NAMALWA (cell line): ENCODE measurements around the gene ITGB1.
A peak's percentile ranks its signal among the peaks of the same experiment; 100 is the strongest.
"Not testable (repeated sequence)": the region's sequence is repeated elsewhere in the genome, so short reads cannot be mapped to it uniquely, and the experiment has no call there.

ENCODE experiments used
- DNase-seq: peaks from one replicate; pipeline ENCODE4 v3.0.0-alpha.2; 2015; ENCODE audit warnings: low spot score

ITGB1 gene

DNA sequence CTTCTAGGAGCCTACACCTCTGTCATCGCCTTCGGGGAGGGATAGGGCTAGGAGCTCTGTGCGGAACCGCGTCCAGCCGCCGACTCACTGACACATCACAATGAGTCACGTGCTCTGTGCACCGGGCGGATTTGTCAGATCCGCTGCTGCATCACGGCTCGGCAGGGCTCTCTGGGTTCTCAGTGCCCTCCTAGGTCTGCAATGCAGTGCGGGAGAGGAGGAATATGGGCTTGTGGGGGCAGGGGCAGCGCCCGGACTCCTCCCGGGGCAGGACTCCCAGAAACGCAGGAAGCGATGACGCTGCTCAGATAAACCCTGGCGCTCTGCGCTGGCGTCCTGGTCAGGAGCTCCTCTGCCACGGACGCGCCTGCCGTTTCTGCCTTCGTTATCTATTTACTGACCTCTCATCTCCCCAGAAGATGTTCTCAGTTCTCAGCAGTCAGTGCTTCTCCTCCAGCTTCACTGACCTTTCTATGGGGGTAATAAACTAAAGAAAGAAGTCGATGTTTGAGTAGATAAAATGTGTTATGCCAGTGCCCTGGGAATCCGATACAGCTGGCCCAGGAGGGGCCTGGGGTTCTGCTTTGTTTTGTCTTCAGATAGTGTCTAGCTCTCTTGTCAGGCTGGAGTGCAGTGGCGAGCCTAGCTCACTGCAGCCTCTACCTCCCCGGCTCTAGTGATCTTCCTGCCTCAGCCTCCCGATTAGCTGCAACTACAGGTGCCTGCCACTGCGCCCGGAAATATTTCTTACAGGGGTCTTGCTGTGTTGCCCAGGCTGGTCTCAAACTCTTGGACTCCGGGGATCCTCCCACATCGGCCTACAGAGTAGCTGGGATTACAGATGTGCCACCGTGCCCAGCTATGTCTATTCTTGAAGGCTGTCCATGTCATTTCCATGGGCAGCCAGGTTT is 22.8 kb upstream of the ITGB1 start:
- DNase-seq = peak; percentile 68

DNA sequence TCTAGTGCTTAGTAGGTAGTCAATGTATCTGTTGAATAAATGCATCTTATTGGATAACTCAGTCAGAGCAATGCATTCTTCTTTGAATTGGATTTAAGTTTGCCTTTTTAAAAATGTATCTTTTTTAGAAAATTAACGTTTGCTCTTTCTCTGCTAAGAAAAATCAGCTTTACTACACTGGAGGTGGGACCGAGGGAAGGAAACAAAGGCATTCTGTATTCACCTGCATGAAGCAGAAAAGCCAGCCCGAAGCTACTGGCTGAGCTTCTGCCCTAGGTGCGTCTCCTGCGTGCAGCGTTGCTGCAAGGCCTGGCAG is 22.2 kb upstream of the ITGB1 start:
- DNase-seq = no peak

DNA sequence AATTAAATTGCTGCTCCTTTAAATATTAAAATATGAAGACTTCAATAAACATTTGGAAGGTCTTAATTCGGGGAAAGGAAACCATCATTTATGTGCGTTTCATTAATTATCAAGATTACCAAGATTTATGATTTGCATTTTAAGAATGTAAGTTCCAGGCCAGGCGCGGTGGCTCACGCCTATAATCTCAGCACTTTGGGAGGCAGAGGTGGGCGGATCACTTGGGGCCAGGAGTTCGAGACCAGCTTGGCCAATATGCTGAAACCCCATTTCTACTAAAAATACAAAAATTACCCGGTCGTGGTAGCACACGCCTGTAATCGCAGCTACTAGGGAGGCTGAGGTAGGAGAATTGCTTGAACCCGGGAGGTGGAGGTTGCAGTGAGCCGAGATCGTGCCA is 21.7 kb upstream of the ITGB1 start:
- not testable (repeated sequence) for DNase-seq

DNA sequence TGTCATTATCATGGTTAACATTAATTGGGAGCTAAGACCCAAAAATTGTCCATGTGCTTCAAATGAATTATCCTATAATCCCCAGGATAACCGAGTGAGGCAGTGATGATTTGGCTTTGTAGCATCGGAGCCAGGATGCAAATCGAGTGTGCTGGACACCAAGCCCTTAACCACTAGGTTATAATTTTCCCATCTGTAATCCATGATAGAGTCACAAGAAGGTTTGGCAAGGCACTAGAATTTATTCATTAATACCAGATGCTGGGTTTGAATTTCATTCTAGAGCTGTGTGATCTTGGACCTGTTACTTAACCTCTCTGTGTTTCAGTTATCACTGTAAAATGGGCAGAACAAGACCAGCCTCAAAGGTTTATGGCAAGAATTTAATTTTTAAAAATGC is 21.0 kb upstream of the ITGB1 start:
- no peak for DNase-seq

DNA sequence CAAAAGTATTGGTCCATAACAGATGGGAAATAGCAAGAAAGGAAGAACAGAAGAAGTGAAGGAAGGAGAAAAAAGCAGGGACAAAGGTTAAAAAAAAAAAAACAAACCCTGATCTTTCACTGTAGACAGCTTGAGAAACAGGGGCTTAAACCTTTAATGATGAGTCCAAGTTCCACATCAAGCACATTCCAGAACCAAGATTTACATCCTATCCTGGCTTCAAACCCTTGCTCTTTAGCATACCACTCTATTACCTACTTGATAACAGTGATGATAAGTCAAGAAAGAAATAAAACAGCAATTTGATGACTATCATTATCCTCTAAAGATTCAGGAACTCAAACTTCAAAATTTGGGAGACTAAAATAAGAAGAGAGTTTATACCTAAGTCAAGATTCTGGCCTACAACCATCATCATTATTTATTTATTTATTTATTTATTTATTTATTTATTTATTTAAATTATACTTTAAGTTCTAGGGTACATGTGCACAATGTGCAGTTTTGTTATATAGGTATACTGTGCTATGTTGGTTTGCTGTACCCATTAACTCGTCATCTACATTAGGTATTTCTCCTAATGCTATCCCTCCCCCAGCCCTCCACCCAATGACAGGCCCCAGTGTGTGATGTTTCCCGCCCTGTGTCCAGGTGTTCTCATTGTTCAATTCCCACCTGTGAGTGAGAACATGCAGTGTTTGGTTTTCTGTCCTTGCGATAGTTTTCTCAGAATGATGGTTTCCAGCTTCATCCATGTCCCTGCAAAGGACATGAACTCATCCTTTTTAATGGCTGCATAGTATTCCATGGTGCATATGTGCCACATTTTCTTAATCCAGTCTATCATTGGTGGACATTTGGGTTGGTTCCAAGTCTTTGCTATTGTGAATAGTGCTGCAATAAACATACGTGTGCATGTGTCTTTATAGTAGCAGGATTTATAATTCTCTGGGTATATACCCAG is 20.1 kb upstream of the ITGB1 start:
- DNase-seq = not testable (repeated sequence)

DNA sequence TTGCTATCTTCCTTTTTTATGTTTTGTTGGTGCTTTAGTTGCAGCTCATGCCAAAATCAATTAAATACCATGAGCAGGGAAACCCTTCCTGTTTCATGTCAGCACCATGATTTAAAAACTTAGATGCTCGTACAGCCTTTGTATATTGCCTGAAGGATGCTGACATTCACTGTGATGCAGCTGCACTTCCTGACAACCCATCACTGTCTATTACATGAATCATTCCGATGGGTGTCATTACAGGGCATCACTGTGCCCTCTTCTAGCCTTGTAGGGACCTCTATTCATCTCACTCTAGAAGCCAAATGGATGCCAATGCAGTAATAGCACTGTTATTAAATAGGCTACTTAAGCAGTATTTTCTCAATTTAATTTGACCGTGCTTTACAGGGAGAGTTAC is 18.3 kb upstream of the ITGB1 start:
- DNase-seq = no peak

DNA sequence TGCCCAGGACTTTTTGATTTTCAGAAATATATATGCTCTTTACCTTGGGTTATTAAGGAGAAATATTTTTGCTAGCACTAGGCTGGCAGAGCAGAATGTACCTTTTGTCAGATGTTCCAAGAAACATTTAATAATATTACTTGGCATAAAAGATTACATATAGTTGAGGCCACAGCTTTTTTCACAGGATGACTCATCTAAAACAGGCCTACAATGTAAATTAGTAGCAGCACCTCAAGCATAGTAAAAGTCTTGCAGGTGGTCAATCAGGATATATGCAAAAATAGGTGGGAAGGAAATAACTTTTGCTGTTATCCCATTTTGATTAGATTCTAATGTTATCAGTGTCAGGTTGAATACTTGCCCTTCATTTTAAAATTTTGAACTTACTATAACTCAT is 14.9 kb upstream of the ITGB1 start:
- peak; percentile 13 for DNase-seq

DNA sequence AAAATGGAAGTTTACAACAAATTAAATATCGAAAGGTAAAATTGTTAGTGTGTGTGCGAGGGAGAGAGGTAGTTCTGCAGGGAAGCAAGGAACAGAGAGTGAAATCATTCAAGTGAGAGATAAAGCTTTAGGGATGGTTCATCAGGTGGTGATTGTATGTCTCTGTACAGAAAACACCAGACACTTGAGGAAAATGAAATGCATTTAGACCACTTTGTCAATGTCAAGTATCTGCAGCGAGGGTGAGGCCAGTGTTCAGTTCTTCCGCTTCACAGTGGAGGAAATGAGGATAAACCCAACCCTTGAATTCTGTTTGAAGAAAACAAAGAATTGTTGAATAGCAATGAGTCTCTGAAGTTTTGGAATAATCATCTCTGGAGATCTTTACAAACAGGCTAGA is 14.4 kb upstream of the ITGB1 start:
- DNase-seq = peak; percentile 47

DNA sequence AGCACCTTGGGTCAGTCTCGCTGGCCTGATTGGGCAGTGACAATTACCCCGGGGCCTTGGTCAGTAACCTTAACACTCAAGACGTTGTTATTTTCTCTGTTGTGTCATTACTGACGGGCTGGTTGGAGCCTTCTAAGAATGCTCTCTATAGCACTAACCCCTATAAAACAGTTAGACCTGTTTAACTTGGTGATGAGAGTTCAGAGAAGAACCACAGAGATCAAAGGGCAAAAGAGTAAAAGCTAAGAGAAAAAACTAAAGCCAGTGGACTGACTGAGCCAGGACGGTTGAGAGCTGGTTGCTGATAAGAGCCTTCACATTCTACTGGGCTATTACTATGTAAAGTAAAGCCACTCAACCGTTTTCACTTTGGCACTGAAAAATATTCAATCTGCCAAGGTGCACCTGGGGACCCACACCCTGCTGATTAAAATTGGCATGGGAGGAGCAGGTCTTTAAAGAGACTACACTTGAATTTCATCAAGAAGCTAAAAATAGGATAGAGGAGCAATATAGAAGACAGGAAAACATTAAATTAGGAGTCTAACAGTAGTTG is 13.6 kb upstream of the ITGB1 start:
- peak; percentile 58 for DNase-seq

DNA sequence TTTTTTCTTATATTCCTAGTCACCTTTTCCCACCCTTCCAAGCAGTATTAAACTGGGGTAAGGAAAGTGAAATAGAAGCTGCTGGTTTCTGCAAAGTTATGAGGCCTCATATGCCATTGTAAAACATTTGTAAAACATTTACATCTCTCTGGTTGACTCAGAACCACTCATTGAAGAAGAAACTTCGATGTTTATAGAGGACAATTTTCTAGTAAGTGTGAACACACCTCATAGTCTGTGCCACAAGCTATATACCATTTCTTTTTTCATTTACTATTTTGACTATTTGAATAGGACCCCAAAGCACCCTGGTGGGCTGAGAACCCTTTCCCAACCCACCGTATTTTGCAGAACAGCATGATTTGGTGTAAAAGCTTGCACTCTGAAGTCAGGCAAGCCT is 12.9 kb upstream of the ITGB1 start:
- no peak for DNase-seq

DNA sequence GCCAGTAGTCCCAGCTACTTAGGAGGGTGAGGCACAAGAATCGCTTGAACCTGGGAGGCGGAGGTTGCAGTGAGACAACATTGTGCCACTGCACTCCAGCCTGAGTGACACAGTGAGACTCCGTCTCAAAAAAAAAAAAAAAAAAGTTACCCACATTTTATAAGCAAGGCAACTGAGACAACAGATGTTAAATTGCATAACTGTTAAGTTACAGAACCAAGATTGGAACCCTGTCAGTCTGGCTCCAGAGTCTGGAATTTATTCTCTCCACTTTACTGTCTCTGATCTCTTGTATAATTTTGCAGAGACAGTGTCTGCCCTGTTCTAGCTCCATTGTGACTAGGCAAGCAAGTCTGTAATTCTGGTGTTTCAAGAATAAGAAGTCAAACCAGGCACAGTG is 6.2 kb upstream of the ITGB1 start:
- no peak for DNase-seq

DNA sequence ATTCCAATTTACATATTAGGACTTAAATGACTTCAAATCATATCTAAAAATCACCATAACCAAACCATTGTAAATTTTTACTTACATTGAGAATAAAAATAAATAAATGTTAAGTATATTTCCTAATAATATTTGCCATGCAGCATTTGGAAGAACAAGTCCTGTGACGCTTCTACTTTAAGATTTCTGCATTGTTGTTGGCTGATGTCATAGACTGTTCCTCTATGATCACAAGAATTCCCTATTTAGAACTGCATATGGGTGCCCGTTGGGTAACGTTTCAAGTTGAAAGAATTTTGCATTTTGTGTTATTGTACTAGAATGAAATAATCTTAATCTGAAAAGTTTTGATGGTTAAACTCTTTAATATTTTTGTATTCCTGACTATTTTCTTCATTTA is 5.1 kb upstream of the ITGB1 start:
- DNase-seq = no peak

DNA sequence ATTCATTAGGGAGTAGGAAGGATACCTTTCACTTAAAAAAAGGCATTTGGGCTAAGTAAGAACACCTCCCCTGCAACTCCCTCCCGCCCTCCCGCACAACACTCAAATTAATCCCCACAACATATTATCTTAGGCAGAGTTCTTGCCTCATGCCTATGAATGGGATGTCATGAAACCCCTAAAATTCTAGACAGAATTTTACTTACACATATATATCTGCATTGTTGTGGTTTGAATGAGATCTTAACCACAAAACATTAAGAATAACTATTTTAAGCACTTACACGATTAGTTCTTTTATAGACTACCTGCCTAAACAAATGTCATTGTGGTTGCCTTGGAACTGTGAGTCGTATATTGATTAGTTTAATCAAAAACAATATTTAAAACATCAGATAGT is 4.5 kb upstream of the ITGB1 start:
- no peak for DNase-seq

DNA sequence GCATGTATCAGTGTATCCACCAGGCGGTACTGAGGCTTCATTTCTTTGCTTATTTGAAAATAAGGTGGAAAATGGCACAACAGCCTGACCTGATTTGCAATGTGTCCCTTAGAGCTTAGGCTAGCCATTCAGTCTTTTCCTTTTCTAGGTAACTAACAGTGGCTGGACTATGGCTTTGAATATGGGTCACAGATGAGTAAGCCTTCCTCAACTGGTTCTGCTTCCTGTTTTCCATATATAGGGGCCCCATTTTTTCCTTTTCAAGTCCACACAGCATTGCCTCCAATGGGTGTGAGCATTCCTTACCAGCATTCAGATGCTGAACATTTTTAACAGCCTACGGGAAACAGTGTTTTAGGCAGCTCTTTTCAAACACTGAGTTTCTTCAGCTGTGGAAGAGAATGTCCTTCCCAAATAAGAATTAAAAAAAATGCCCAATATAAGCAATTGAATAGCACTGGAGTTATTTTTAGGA is 3.9 kb upstream of the ITGB1 start:
- peak; percentile 44 for DNase-seq

DNA sequence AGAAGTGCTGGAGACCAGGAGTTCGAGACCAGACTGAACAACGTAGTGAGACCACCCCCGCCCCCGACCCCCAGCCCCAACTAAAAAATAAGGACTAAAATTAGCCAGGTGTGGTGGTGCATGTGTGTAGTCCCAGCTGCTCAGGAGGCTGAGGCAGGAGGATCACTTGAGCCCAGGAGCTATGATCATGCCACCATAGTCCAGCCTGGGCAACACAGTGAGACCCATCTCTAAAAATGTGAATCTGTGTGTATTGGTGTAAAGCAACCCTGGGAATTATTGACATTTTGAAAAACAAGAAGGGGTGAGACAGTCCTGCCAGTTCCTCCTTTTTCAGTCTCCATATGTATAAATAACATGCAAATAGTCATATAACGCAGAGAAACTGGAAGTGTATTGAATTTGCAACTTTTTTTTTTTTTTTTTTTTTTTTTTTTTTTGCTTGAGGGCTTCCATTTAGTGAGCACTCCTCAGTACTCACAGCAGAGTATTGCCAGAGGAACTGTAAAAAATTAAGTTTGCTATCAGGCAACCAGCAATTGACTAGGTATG is 3.4 kb upstream of the ITGB1 start:
- DNase-seq = no peak

DNA sequence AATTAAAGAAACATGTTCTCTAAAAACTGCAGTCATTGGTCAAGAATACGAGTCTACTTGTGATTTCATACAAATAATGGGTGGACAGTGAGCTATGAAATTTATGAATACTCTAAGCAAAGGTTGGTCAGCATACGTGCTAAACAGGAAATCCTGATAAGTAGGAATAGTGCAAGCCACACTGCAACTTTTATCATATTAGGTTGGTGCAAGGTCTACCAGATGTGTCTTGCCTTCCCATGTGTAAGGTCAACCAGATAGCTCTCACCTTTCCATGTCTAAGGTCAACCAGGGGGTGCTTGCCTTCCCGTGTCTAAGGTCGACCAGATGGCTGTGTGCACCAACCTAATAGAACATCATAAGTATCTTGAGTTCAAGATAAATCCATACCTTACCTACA is 2.0 kb upstream of the ITGB1 start:
- peak; percentile 21 for DNase-seq

DNA sequence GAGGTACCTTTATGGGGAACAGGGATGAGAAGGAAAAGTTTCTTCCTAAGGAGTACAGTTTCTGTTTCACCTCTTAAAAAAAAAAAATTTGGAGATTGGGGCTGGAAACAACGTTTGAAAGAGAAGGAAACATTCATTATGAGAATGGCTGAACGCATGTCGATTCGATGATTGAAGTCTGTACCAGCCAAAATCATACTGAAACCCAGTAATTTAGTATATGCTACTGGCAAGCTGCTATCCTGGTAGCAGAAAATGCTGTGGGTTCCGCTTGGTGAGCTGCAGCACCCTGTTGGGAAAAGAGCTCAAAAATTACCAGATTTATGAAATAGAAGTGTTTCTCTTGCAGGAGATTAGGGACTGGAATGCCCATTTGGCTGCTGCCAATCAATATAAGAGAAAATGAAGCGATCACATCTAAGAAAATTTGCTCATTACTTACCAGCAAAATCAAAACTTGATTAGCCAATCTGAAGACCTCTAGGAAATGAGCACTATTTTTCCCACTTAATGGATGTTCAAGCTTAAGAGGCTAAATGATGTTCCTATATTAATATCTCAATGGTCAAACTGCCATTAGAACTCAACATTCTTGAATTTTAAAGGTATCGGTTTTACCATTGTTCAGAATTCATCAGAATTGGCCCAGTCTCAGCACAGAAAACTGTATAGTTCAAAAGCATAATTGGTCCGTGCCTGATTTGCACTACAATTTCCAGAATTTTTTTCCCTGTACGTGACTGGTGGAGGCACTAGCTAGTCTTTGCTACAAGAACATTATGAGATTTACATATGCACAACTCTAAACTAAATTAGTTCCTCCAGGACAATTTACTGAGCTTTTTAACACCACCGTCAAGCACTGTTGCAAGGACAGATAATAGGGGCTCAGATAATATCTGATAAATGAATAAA is 1.2 kb upstream of the ITGB1 start:
- peak; percentile 17 for DNase-seq

DNA sequence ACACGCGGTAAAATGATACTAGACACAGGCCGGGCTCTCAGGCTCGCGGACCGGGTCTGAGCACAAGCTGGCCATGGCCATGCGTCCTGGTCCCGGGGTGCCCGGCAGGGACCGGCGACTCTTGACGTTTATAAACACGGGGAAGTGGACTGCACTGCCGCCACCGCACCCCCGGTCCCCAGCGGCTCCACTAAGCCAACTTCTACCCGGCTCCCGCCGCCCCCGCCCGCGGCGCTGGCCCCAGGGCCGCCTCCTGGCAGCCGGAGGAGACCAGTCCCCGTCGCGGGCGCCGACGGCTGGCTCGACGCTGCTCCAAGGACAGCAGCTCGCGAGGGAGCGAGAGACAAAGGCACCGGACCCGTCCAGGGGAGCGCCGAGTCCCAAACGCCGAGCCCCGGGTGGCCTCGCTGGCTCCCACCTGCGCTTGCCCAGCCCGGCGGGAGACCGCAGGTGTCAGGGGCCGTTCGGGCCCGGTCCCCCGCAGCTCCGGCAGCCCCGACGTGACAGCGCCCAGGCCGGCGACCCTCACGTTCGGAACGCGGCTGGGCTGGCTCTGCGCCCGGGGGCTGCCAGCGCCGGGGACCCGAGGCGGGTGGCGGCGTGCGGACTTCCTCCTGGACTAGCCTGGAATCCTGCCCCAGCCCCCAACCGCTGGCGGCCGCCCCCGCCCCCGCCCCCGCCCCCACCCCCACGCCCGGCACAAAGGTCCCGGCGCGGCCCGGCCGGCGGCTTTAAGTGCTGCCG is 517 bp downstream of the ITGB1 start:
- DNase-seq = peak; percentile 27

DNA sequence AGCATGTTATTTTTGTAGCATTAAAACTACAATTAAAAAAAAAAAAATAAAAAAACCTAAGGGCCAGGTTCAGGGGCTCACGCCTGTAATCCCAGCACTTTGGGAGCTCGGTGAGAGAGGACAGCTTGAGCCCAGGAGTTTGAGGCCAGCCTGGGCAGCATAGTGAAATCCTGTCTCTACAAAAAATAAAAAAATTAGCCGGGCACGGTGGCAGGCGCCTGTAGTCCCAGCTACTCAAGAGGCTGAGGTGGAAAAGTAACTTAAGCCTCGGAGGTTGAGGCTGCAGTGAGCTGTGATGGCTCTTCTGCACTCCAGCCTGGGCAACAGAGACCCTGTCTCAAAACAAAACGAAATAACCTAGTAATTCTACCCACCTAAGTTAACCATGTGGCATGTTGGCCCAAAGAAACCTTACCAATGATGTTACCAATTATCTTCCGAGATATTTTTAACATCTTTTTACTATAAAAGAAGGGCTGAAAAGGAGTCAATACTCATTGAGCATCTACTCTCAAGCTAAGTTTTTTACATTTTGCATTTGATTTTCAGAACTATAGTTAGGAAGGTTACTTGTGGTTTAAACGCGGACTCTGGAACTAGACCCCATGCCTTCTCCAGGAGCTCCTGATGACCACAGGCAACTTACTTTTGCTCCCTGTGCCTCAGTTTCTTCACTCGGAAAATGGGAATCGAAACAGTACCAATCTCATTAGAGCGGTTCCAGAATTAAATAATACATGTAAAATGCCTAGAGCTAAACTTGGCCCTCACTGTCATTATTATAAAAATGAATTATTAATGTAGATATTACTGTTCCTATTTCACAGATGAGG is 1.4 kb downstream of the ITGB1 start:
- no peak for DNase-seq

DNA sequence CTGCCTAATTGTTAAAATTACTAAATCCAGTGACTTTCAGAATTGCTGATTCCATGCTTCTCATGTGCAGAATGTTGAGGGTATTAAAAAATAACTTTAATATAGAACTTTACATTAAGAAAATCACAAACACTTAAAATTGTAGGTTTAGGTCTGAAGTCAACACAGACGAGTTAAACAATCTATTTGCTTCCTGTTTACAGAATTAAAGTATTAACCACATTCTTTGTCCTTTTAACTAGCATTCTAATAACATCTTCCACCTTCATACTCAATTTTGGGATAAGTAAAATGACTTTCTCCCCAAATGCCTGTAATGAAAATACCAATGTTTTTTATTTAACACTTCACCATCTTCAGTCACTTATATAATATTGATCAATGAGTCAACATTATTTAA is 2.2 kb downstream of the ITGB1 start:
- DNase-seq = no peak
